AG09309 (cell line): ENCODE results near the gene NIN.
"Not testable (repeated sequence)": the region's sequence is repeated elsewhere in the genome, so short reads cannot be mapped to it uniquely, and the experiment has no call there.

Experiments used
- DNase-seq: peaks from one replicate; pipeline ENCODE4 v3.0.0-alpha.2; 2010; ENCODE audit warnings: low read depth
- H3K4me3 ChIP-seq: 2 replicates; pipeline ENCODE4 v1.5.1; 2011; ENCODE audit warnings: mild to moderate bottlenecking, low read depth, low read length, moderate library complexity; ENCODE audit not compliant: control insufficient read depth
- TF ChIP-seq, protein P1 (sequence below): IDR thresholded peaks from 2 replicates; pipeline ENCODE4 v1.5.1; 2011; ENCODE audit warnings: mild to moderate bottlenecking, low read depth, low read length, inconsistent platforms; ENCODE audit not compliant: insufficient read depth, control insufficient read depth; ENCODE audit errors: missing control alignments

Gene NIN

DNA sequence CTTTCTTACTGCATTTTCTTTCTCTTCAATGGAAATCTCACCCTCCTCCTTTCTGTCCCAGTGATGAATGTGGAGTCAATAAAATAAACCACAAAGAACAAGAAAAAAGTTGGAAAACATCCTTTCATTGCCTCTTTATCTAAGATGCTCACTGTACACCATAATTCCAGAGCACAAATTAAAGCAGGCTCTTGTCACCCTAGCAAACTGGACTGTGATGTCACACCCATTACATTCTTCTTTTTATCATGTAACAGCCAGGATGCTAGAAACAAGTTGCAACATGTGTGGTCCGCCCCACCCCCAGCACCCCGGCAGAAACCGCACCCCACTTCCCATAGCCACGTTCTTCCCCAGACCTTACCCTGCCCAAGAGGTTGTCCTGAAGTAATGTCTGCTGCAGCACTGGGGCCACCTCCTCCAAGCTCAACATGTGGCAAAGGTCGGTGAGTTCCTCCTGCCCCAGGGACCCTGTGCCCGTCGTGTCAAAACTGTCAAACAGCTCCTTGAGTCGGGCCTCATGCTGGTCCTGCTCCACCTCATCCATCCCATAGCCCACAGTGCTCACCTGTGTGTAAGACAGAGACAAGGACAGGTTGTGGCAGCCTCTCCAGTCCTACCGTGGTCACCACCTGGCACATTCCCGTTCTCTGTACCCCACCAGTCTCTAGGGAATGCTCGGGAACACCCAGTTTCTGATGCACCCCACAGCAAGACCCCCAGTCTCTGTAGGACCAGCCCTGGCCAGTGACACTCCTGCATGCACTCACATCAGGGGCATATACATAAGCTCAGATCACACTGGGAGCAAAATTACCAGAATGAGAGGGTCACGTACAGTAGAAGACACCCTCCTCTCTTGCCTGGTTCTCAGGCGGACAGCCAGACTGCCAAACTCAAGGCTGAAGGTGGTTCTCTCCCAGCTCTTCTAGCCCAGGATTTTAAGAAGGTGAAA is 9.2 kb downstream of the NIN start:
- TF ChIP-seq, protein P1, sequence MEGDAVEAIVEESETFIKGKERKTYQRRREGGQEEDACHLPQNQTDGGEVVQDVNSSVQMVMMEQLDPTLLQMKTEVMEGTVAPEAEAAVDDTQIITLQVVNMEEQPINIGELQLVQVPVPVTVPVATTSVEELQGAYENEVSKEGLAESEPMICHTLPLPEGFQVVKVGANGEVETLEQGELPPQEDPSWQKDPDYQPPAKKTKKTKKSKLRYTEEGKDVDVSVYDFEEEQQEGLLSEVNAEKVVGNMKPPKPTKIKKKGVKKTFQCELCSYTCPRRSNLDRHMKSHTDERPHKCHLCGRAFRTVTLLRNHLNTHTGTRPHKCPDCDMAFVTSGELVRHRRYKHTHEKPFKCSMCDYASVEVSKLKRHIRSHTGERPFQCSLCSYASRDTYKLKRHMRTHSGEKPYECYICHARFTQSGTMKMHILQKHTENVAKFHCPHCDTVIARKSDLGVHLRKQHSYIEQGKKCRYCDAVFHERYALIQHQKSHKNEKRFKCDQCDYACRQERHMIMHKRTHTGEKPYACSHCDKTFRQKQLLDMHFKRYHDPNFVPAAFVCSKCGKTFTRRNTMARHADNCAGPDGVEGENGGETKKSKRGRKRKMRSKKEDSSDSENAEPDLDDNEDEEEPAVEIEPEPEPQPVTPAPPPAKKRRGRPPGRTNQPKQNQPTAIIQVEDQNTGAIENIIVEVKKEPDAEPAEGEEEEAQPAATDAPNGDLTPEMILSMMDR: no peak
- H3K4me3 ChIP-seq: no peak overlapping the region
- no peak for DNase-seq

DNA sequence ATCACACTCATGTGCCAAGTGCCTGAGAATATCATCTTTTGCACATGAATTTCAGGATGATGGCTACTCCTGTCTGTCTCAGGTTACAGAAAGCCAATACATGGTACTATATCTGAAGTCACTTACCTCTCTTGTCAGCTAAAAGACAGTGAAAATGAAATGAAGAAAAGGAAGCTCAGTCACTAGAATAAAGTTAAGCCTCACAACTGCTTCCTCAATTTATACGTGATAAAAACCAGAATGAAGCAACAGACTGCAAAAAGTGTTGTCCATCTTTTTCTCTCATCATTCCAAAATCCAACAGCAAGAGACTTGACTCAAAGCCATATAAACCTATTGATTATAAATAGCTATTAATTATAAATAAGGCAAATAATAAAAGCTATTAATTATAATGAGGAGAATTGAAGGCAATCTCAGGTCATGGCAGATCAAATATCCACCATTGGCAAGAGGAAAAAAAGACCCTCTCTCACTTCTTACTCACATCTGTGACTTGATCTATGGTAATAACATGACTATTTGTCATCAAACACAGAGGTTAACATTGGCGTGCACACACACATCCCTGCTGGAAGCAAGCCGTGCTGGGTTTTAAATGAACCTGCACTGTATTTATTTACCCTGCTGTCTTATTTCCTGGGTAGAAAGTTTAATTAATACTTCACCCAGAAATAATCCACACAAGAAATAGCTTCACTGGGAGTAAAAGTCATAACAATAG is 10.0 kb downstream of the NIN start:
- TF ChIP-seq, protein P1: no peak
- no peak overlapping the region for H3K4me3 ChIP-seq
- DNase-seq: no peak

DNA sequence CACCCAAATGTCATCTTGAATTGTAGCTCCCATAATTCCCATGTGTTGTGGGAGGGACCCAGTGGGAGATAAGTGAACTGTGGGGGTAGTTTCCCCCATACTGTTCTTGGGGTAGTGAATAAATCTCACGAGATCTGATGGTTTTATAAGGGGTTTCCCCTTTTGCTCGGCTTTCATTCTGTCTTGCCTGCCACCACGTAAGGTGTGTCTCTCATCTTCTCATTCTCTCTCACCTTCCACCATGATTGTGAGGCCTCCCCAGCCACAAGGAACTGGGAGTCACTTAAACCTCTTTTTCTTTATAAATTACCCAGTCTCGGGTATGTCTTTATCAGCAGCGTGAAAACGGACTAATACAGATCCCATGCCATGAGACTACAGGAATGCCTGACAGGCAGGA is 11.7 kb downstream of the NIN start:
- H3K4me3 ChIP-seq, DNase-seq: not testable (repeated sequence)

DNA sequence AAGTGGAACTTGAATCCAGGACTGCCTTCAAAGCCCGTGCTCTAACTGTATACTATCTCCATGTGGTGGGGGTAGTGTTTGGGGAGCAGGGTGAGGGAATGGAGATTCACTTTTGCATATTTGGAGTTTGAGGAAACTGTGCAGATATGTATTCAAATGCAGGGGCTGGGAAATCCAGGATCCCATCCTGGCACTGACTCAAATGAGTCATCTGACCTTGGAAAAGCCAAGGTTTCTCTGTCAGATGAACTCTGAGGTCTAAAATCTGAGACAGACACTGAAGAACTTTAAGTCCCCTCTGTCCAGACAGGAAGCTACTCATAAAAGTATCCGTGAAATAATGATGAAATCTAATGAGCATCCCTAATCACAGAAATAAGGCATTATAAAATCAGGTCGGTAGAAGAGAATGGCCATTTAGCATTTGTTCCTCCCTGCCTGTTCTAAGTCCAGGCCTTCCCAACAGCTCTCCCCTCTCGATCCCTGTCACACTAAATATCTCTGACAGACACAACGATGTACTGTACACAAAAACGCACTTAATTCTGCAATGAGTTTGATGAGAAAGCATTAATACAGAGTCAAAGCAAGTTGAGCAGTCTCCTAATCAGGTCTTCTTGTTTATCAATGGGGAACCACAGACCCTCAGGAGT is 14.4 kb downstream of the NIN start:
- TF ChIP-seq, protein P1: no peak
- DNase-seq: no peak
- H3K4me3 ChIP-seq: no peak overlapping the region

DNA sequence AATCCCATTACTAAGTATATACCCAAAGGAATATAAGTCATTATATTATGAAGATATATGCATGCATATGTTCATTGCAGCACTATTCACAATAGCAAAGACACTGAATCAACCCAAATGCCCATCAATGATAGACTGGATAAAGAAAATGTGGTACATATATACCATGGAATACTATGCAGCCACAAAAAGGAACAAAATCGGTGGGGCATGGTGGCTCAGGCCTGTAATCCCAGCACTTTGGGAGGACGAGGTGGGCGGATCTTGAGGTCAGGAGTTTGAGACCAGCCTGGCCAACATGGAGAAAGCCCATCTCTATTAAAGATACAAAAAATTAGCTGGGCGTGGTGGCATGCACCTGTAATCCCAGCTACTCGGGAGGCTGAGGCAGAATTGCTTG is 15.4 kb downstream of the NIN start:
- H3K4me3 ChIP-seq, DNase-seq: not testable (repeated sequence)

DNA sequence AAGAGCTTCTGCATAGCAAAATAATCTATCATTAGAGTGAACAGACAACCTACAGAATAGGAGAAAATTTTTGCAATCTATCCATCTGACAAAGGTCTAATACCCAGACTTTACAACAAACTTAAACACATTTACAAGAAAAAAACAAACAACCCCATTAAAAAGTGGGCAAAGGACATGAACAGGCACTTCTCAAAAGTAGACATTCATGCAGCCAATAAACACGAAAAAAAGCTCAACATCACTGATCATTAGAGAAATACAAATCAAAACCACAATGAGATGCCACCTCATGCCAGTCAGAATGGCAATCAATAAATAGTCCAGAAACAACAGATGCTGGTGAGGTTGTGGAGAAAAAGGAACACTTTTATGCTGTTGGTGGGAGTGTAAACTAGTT is 15.9 kb downstream of the NIN start:
- not testable (repeated sequence) for H3K4me3 ChIP-seq, DNase-seq

DNA sequence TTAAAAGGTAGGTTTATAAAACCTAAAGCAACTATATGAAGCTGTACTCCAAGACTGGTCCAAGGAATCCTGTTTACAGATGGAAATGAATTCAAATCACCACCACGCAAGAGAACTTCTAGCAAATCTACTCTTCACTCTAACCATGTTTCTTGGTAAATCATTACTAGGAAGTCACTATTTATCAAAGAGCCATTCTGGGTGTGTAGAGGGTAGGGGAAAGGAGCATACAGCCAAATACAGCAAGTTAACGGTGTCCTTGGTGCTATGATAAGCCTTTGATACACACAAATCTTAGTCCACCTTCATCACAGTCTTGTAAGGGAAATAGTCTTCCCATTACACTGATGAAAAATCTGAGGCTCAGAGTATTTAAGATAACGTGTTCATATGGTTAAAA is 16.8 kb downstream of the NIN start:
- TF ChIP-seq, protein P1: no peak
- no peak for DNase-seq
- H3K4me3 ChIP-seq: no peak overlapping the region

DNA sequence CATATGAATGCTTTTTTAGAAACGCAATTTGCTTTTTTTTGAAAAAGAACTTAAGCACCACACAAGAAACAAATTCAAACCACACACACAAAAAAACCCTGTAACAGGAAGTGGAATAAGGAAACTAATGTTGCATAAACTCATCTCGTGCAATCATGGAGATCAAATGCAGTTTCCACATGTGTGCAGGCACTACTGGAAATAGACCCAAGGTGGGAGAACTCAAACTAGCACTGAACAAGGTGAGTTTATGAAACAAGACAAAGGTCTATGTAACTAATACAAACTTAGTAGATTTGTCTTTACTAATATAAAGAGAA is 17.5 kb downstream of the NIN start:
- no peak overlapping the region for H3K4me3 ChIP-seq
- TF ChIP-seq, protein P1: no peak
- no peak for DNase-seq
